ENCODE measurements around the gene CD40LG. TPM values are rescaled to one million over a fixed set of nuclear protein-coding genes. Genes with fewer than 3 reads are reported as not detected.

CD40LG gene
- total RNA-seq, 2 experiments from 2014 or later = 7.1 to 7.6 TPM

GRCh38 chrX:136684120-136684519 lies 36.2 kb downstream of the CD40LG start:
- POLR2A ChIA-PET = no interaction called here

GRCh38 chrX:136687457-136687856 lies 39.5 kb downstream of the CD40LG start:
- ChIA-PET POLR2A (no interaction called here), CTCF (no interaction called here)

More at GRCh38 chrX:136684120-136684519, 36.2 kb downstream of the CD40LG start:
- CTCF ChIA-PET = interaction anchor here (0.6 kb wide), 1 partner anchor 22 kb away, joined by 4 read pairs; no protein-coding TSS in a partner anchor

GRCh38 chrX:136689436-136689835 lies 41.5 kb downstream of the CD40LG start:
- POLR2A ChIA-PET = interaction anchor here (0.6 kb wide), 1 partner anchor 15 kb away, joined by 4 read pairs; no protein-coding TSS in a partner anchor
- CTCF ChIA-PET = no interaction called here

- ChIA-PET CTCF (no interaction called here), POLR2A (interaction anchor here (0.6 kb wide), 1 partner anchor 440 kb away, joined by 3 read pairs; no protein-coding TSS in a partner anchor)
Measured at GRCh38 chrX:136691028-136691809, 43.3 kb downstream of the CD40LG start.

- ChIA-PET CTCF (no interaction called here), POLR2A (no interaction called here)
Measured at GRCh38 chrX:136692271-136692670, 44.3 kb downstream of the CD40LG start.

GRCh38 chrX:136694431-136695087 lies 46.6 kb downstream of the CD40LG start:
- CTCF ChIA-PET = interaction anchor here (1.1 to 1.7 kb wide), 4 partner anchors 86 to 119 kb away, joined by 3 to 14 read pairs (median 5); no protein-coding TSS in a partner anchor
- POLR2A ChIA-PET = no interaction called here

- ChIA-PET POLR2A (no interaction called here), CTCF (interaction anchor here (0.8 kb wide), 1 partner anchor 88 kb away, joined by 4 read pairs; no protein-coding TSS in a partner anchor)
Measured at GRCh38 chrX:136697156-136697555, 49.2 kb downstream of the CD40LG start.

- POLR2A ChIA-PET = no interaction called here
Measured at GRCh38 chrX:136708348-136708747, 60.4 kb downstream of the CD40LG start.

More at GRCh38 chrX:136708348-136708747, 60.4 kb downstream of the CD40LG start:
- CTCF ChIA-PET = interaction anchor here (0.7 kb wide), 2 partner anchors 232 to 431 kb away, joined by 3 read pairs; no protein-coding TSS in a partner anchor

Other genes with a start within 250 kb of the CD40LG start
- gene BRS3, start 160.2 kb upstream of the CD40LG start, total RNA-seq = not detected
- 10 to 100 TPM; 43.6 to 44.5 TPM for gene HTATSF1, start 150.6 kb upstream of the CD40LG start, total RNA-seq
- gene VGLL1, start 115.9 kb upstream of the CD40LG start, total RNA-seq = not detected
- 10 to 100 TPM; 30.9 to 31.4 TPM for gene ARHGEF6, start 132.8 kb downstream of the CD40LG start, total RNA-seq
- 100 to 1,000 TPM; 321 to 324 TPM for gene RBMX, start 232.6 kb downstream of the CD40LG start, total RNA-seq

Data from activated CD8-positive, alpha-beta memory T cell treated with anti-CD3 and anti-CD28 coated beads for 36 hours (primary cell).